Measurements from ENCODE around the gene CTAGE4.
"Not testable (repeated sequence)": the region's sequence is repeated elsewhere in the genome, so short reads cannot be mapped to it uniquely, and the experiment has no call there.

Gene CTAGE4, protein sequence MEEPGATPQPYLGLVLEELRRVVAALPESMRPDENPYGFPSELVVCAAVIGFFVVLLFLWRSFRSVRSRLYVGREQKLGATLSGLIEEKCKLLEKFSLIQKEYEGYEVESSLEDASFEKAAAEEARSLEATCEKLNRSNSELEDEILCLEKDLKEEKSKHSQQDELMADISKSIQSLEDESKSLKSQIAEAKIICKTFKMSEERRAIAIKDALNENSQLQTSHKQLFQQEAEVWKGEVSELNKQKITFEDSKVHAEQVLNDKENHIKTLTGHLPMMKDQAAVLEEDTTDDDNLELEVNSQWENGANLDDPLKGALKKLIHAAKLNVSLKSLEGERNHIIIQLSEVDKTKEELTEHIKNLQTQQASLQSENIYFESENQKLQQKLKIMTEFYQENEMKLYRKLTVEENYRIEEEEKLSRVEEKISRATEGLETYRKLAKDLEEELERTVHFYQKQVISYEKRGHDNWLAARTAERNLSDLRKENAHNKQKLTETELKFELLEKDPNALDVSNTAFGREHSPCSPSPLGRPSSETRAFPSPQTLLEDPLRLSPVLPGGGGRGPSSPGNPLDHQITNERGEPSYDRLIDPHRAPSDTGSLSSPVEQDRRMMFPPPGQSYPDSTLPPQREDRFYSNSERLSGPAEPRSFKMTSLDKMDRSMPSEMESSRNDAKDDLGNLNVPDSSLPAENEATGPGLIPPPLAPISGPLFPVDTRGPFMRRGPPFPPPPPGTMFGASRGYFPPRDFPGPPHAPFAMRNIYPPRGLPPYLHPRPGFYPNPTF

DNA sequence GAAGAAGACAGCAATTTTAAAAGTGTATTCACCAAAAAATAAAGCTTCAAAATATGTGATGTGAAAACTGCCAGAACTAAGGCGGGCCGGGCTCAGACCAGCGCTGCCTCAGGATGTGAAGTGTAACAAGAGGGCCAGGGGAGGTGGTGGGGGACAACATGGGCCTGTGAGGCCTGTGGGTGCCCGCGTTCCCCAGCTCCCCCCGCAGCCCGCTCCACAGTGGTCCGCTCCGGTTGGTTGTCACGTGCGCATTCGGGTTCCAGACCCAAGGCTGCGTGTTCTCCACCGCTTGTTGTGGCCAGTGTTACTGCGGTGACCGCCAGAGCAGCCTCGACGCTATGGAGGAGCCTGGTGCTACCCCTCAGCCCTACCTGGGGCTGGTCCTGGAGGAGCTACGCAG, at the start of gene CTAGE4:
CTAGE4 (plus strand) TSS at position 301 of the 400 bp plus-strand sequence; CDS start at position 339, 38 bp downstream.
- DNase-seq (ENCODE audit: low spot score); POLR2A ChIA-PET (ENCODE audit: low non-redundant PET); CTCF ChIA-PET; H3K27ac ChIP-seq: not testable (repeated sequence)

GRCh38 chr7:144134116-144134515, 49.1 kb upstream of the CTAGE4 start:
- no peak overlapping the region for H3K27ac ChIP-seq
- ChIA-PET CTCF (no interaction called here), POLR2A (ENCODE audit: low non-redundant PET) (no interaction called here)
- no peak for DNase-seq (ENCODE audit: low spot score)
- TF ChIP-seq, protein P1, sequence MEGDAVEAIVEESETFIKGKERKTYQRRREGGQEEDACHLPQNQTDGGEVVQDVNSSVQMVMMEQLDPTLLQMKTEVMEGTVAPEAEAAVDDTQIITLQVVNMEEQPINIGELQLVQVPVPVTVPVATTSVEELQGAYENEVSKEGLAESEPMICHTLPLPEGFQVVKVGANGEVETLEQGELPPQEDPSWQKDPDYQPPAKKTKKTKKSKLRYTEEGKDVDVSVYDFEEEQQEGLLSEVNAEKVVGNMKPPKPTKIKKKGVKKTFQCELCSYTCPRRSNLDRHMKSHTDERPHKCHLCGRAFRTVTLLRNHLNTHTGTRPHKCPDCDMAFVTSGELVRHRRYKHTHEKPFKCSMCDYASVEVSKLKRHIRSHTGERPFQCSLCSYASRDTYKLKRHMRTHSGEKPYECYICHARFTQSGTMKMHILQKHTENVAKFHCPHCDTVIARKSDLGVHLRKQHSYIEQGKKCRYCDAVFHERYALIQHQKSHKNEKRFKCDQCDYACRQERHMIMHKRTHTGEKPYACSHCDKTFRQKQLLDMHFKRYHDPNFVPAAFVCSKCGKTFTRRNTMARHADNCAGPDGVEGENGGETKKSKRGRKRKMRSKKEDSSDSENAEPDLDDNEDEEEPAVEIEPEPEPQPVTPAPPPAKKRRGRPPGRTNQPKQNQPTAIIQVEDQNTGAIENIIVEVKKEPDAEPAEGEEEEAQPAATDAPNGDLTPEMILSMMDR (conservative IDR thresholded peaks at IDR 0.05; ENCODE audit: low read depth): no peak

DNA sequence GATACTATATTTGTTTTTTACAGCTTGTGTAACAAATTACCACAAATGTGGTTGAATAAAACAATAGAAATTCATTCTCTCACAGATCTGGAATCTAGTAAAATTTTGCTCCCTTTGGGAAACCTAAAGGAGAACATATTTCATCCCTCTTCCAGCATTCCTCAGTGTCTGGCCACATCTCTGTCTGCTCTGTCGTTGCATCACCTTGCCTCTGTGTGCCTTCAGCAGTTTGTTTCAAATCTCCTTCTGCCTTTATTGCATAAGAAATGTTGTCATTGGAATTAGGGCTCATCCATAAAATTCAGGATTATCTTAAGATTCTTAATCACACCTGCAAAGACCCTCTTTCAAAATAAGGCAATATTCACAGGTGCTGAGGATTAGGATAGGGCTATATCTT, 45.8 kb upstream of the CTAGE4 start:
- no peak for DNase-seq (ENCODE audit: low spot score)
- TF ChIP-seq, protein P1 (conservative IDR thresholded peaks at IDR 0.05; ENCODE audit: low read depth): no peak
- no peak overlapping the region for H3K27ac ChIP-seq
- POLR2A ChIA-PET (ENCODE audit: low non-redundant PET): no interaction called here
- CTCF ChIA-PET: no interaction called here

- DNase-seq (ENCODE audit: low spot score): no peak
- TF ChIP-seq, protein P1 (conservative IDR thresholded peaks at IDR 0.05; ENCODE audit: low read depth): no peak
- POLR2A ChIA-PET (ENCODE audit: low non-redundant PET): no interaction called here
- H3K27ac ChIP-seq: no peak overlapping the region
- CTCF ChIA-PET: no interaction called here
Measured at GRCh38 chr7:144142187-144142586, 41.1 kb upstream of the CTAGE4 start.

DNA sequence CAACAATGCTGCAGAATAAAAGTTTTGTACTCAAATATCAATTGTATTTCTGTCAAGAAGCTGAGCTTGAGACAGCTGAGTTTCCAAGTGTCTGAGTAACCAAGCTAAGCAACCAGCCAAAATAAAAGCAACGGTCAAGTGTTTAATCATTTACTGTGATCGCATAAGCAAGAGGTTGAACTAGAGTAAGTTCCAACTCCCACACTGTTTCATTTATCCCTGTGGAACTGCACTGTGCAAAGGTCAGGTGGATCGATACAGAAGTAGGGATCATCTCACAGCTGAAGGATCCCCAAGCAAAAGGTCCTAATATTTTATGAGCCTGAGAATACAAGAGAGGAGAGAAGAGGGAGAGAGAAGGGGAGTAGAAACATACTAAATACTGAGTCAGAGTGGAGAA, 38.8 kb upstream of the CTAGE4 start:
- no peak for DNase-seq (ENCODE audit: low spot score)
- ChIA-PET CTCF (interaction anchor here (0.5 kb wide), 1 partner anchor 1981 kb away, joined by 3 read pairs; no protein-coding TSS in a partner anchor), POLR2A (ENCODE audit: low non-redundant PET) (no interaction called here)
- H3K27ac ChIP-seq: no peak overlapping the region
- TF ChIP-seq, protein P1 (conservative IDR thresholded peaks at IDR 0.05; ENCODE audit: low read depth): no peak

DNA sequence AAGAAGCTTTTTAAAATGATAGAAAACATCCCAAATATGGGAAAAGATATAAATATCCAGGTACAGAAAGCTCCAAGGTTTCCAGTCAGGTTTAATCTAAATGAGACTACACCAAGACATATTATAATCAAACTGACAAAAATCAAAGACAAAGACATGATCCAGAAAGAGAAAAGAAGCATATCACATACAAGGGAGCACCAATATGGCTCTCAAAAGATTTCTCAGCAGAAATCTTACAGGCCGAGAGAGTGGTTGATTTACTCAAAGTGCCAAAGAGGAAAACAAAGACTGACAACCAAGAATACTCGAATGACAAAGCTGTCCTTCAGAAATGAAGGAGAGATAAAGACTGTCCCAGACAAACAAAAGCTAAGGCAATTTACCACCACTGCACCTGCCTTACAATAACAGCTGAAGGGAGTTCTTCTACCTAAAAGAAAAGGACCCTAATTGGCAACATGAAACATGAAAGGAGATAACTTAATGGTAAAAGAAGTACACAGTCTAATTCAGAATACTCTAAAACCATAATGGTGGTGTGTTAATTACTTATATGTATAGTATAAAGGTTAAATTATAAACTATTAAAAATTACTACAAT, 34.9 kb upstream of the CTAGE4 start:
- no peak overlapping the region for H3K27ac ChIP-seq
- TF ChIP-seq, protein P1 (conservative IDR thresholded peaks at IDR 0.05; ENCODE audit: low read depth): no peak
- ChIA-PET CTCF (no interaction called here), POLR2A (ENCODE audit: low non-redundant PET) (no interaction called here)
- no peak for DNase-seq (ENCODE audit: low spot score)

Measured in RWPE1 (cell line).